Large intestine (tissue), 3 donors: ENCODE results near the gene CARHSP1. TPM values are rescaled to one million over a fixed set of nuclear protein-coding genes. Genes with fewer than 3 reads are reported as not detected.
"Not testable (repeated sequence)": the region's sequence is repeated elsewhere in the genome, so short reads cannot be mapped to it uniquely, and the experiment has no call there.

ENCODE experiments used
- DNase-seq, 2 donors: peaks; one replicate each; pipeline versions ENCODE4 v3.0.0 to v3.0.0-alpha.2; 2013
- H3K27ac ChIP-seq: one replicate; pipeline ENCODE4 v1.5.1; 2013; ENCODE audit warnings: low read length
- H3K27me3 ChIP-seq: 2 replicates; pipeline ENCODE4 v1.6.1; 2013; ENCODE audit warnings: low read length; ENCODE audit not compliant: control insufficient read depth, insufficient read depth
- H3K36me3 ChIP-seq: 2 replicates; pipeline ENCODE4 v1.6.1; 2013; ENCODE audit warnings: low read length; ENCODE audit not compliant: control insufficient read depth, insufficient read depth
- H3K4me1 ChIP-seq: one replicate; pipeline ENCODE4 v1.6.1; 2013; ENCODE audit warnings: low read length; ENCODE audit not compliant: control insufficient read depth, insufficient read depth
- H3K4me3 ChIP-seq: one replicate; pipeline ENCODE4 v1.5.1; 2013; ENCODE audit warnings: low read length
- H3K9me3 ChIP-seq: one replicate; pipeline ENCODE4 v1.6.1; 2013; ENCODE audit warnings: mild to moderate bottlenecking, low read depth, low read length, moderate library complexity; ENCODE audit not compliant: control insufficient read depth
- WGBS: methylation state at CpG from one replicate; pipeline ENCODE4 v1.1.5; 2013; ENCODE audit warnings: low lambda C conversion rate; ENCODE audit not compliant: insufficient coverage; 5-methylcytosine and 5-hydroxymethylcytosine counted together
- polyA plus RNA-seq: library from polyadenylated mRNA; unstranded; fragments of 120-200 nt; gene quantifications from one replicate; pipeline ENCODE4 v1.2.1, GENCODE V29; 2013

The CARHSP1 gene
- polyA plus RNA-seq, 1 donor = 81.0 TPM

GRCh38 chr16:8885674-8886592 lies 17.1 kb upstream of the CARHSP1 start:
- H3K27ac ChIP-seq = peak overlapping the region; percentile 83
- peaks cover 21% of the 10 kb centered on the region for H3K36me3 ChIP-seq
- no peaks in the 10 kb centered on the region for H3K9me3 ChIP-seq
- H3K4me1 ChIP-seq = peaks cover 56% of the 10 kb centered on the region
- H3K27me3 ChIP-seq = no peaks in the 10 kb centered on the region
- H3K4me3 ChIP-seq = peak overlapping the region; percentile 42
- WGBS = 56% methylated on average over 3 of the region's 20 CpGs
- peak; percentile 92 to 96 for DNase-seq

GRCh38 chr16:8882725-8883377 lies 14.0 kb upstream of the CARHSP1 start:
- Histone ChIP-seq H3K4me3 (no peak overlapping the region), H3K27me3 (no peaks in the 10 kb centered on the region), H3K36me3 (peaks cover 8% of the 10 kb centered on the region), H3K9me3 (no peaks in the 10 kb centered on the region), H3K4me1 (peaks cover 70% of the 10 kb centered on the region), H3K27ac (peak overlapping the region; percentile 53)
- no peak for DNase-seq
- no CpG with 5 or more reads among the region's 17 CpGs for whole genome bisulfite sequencing

GRCh38 chr16:8882041-8882617 lies 13.3 kb upstream of the CARHSP1 start, which contains the start of gene LITAFD:
Gene LITAFD, plus strand, starts transcription at chr16:8882351. Its CDS starts 2,005 bp downstream, at chr16:8884356.
- Histone ChIP-seq H3K27ac (peak within 1 kb of the TSS; percentile 53), H3K27me3 (no peaks in the 10 kb centered on the region), H3K4me1 (peaks cover 70% of the 10 kb centered on the region), H3K4me3 (no peak within 1 kb of the TSS), H3K36me3 (peaks cover under 1% of the 10 kb centered on the region), H3K9me3 (no peaks in the 10 kb centered on the region)
- DNase-seq = no peak
- WGBS = no CpG with 5 or more reads among the region's 10 CpGs

- WGBS = no CpG with 5 or more reads among the region's 8 CpGs
- no peaks in the 10 kb centered on the region for H3K27me3 ChIP-seq
- H3K9me3 ChIP-seq = no peaks in the 10 kb centered on the region
- no peak overlapping the region for H3K4me3 ChIP-seq
- H3K27ac ChIP-seq = peak overlapping the region; percentile 53
- no peak for DNase-seq
- peaks cover 59% of the 10 kb centered on the region for H3K4me1 ChIP-seq
- no peaks in the 10 kb centered on the region for H3K36me3 ChIP-seq
Observed at GRCh38 chr16:8880839-8881510, 12.2 kb upstream of the CARHSP1 start.

- H3K27ac ChIP-seq = peak overlapping the region; percentile 71
Observed at GRCh38 chr16:8878523-8878911, 9.7 kb upstream of the CARHSP1 start.

GRCh38 chr16:8877894-8878522 lies 9.2 kb upstream of the CARHSP1 start:
- Histone ChIP-seq H3K9me3 (no peaks in the 10 kb centered on the region), H3K27me3 (no peaks in the 10 kb centered on the region), H3K4me3 (no peak overlapping the region), H3K27ac (peak overlapping the region; percentile 71), H3K4me1 (peaks cover 33% of the 10 kb centered on the region), H3K36me3 (no peaks in the 10 kb centered on the region)
- WGBS = no CpG with 5 or more reads among the region's 8 CpGs
- DNase-seq = no peak

More at GRCh38 chr16:8878523-8878911, 9.7 kb upstream of the CARHSP1 start:
- no CpG with 5 or more reads among the region's 6 CpGs for WGBS
- Histone ChIP-seq H3K9me3 (no peaks in the 10 kb centered on the region), H3K4me1 (peaks cover 38% of the 10 kb centered on the region), H3K27me3 (no peaks in the 10 kb centered on the region), H3K36me3 (no peaks in the 10 kb centered on the region), H3K4me3 (no peak overlapping the region)
- peak in 1 of 2 donors; percentile 76 for DNase-seq

- H3K4me3 ChIP-seq, H3K27me3 ChIP-seq, DNase-seq, H3K27ac ChIP-seq, H3K9me3 ChIP-seq, H3K36me3 ChIP-seq: not testable (repeated sequence)
- 0% methylated on average over 1 of the region's 7 CpGs for WGBS
- peaks cover 13% of the 10 kb centered on the region for H3K4me1 ChIP-seq
Observed at GRCh38 chr16:8875317-8875716, 6.5 kb upstream of the CARHSP1 start.

- Histone ChIP-seq H3K9me3 (no peaks in the 10 kb centered on the region), H3K27me3 (no peaks in the 10 kb centered on the region), H3K36me3 (no peaks in the 10 kb centered on the region), H3K4me3 (no peak overlapping the region), H3K27ac (no peak overlapping the region), H3K4me1 (peaks cover 15% of the 10 kb centered on the region)
- DNase-seq = no peak
- 80% methylated on average over 1 of the region's 6 CpGs for WGBS
Observed at GRCh38 chr16:8874388-8874787, 5.6 kb upstream of the CARHSP1 start.

GRCh38 chr16:8873866-8874195 lies 5.0 kb upstream of the CARHSP1 start:
- H3K36me3 ChIP-seq, H3K9me3 ChIP-seq, H3K27ac ChIP-seq, H3K4me3 ChIP-seq, DNase-seq, H3K27me3 ChIP-seq: not testable (repeated sequence)
- peaks cover 14% of the 10 kb centered on the region for H3K4me1 ChIP-seq
- 100% methylated on average over 2 of the region's 7 CpGs for whole genome bisulfite sequencing
